WTC11 (cell line): ENCODE data around the gene PREPL. TPM values are rescaled to one million over a fixed set of nuclear protein-coding genes. Genes with fewer than 3 reads are reported as not detected.

Experiments
- ATAC-seq: fragments of 200-7000 bp; cut with Tn5 transposase; 2 replicates; pipeline ENCODE4 v1.10.0; 2021; ENCODE audit warnings: mild to moderate bottlenecking, moderate library complexity
- CTCF ChIA-PET: fragments of 300-600 bp; sonication (Branson Sonifier 250); formaldehyde crosslinking; loops from one replicate; lab custom pipeline; 2021; ENCODE audit warnings: antibody characterized with exemption; lab: Charles Lee
- POLR2A ChIA-PET: fragments of 350-600 bp; sonication (Branson Sonifier 250); formaldehyde crosslinking; loops from one replicate; lab custom pipeline; 2021; ENCODE audit warnings: antibody characterized with exemption; lab: Charles Lee
- DNase-seq: peaks from one replicate; pipeline ENCODE4 v3.0.0; 2021; ENCODE audit warnings: low spot score
- H3K27ac Mint-ChIP-seq: 2 replicates; pipeline ENCODE4 v1.8.0; 2021; ENCODE audit warnings: mixed read lengths
- H3K27me3 Mint-ChIP-seq: 2 replicates; pipeline ENCODE4 v1.8.0; 2021; ENCODE audit warnings: low read depth, mild to moderate bottlenecking, moderate library complexity, mixed read lengths
- H3K36me3 Mint-ChIP-seq: 2 replicates; pipeline ENCODE4 v1.8.0; 2021; ENCODE audit warnings: mixed read lengths
- H3K4me1 Mint-ChIP-seq: 2 replicates; pipeline ENCODE4 v1.8.0; 2022; ENCODE audit warnings: mixed read lengths
- H3K4me3 Mint-ChIP-seq: 2 replicates; pipeline ENCODE4 v1.8.0; 2021; ENCODE audit warnings: mild to moderate bottlenecking, moderate library complexity, mixed read lengths
- H3K9me3 Mint-ChIP-seq: 2 replicates; pipeline ENCODE4 v1.8.0; 2021; ENCODE audit warnings: mixed read lengths
- CDX4 ChIP-seq: fragments of 250-450 bp; sonication (Bioruptor Pico); IDR thresholded peaks from 2 replicates; pipeline ENCODE4 v1.9.0; 2021; ENCODE audit warnings: moderate library complexity, mild to moderate bottlenecking, inconsistent platforms, borderline replicate concordance
- CREM ChIP-seq: sonication (generic); formaldehyde crosslinking; IDR thresholded peaks from 2 replicates; pipeline ENCODE4 v1.8.1; 2022; ENCODE audit warnings: mild to moderate bottlenecking, missing genetic modification reagents, moderate library complexity
- CTCF ChIP-seq: fragments of 200-600 bp; IDR thresholded peaks from 2 replicates; pipeline ENCODE4 v1.8.0; 2022; ENCODE audit warnings: antibody characterized with exemption
- ELF4 ChIP-seq: sonication (generic); formaldehyde crosslinking; IDR thresholded peaks from 2 replicates; pipeline ENCODE4 v1.8.1; 2022; ENCODE audit warnings: low read depth, mild to moderate bottlenecking, moderate library complexity, missing genetic modification reagents
- EMX1 ChIP-seq: fragments of 250-450 bp; sonication (Bioruptor Pico); IDR thresholded peaks from 2 replicates; pipeline ENCODE4 v1.8.0; 2021; ENCODE audit warnings: mild to moderate bottlenecking
- GRHL2 ChIP-seq: fragments of 250-450 bp; sonication (Bioruptor Pico); IDR thresholded peaks from 2 replicates; pipeline ENCODE4 v1.8.0; 2022; ENCODE audit warnings: mild to moderate bottlenecking, moderate library complexity; ENCODE audit not compliant: insufficient replicate concordance, severe bottlenecking
- GTF2I ChIP-seq: fragments of 250-450 bp; sonication (Bioruptor Pico); conservative IDR thresholded peaks from 2 replicates; pipeline ENCODE4 v1.4.0; 2021; ENCODE audit warnings: mild to moderate bottlenecking
- HMGA2 ChIP-seq: fragments of 250-450 bp; sonication (Bioruptor Pico); IDR thresholded peaks from 2 replicates; pipeline ENCODE4 v1.4.0; 2021; ENCODE audit warnings: mild to moderate bottlenecking, moderate library complexity
- JUN ChIP-seq: sonication (generic); formaldehyde crosslinking; IDR thresholded peaks from 2 replicates; pipeline ENCODE4 v1.8.0; 2023; ENCODE audit warnings: mild to moderate bottlenecking, missing genetic modification reagents
- MAX ChIP-seq: sonication (generic); formaldehyde crosslinking; IDR thresholded peaks from 2 replicates; pipeline ENCODE4 v1.8.0; 2022; ENCODE audit warnings: mild to moderate bottlenecking, missing genetic modification reagents
- MXD4 ChIP-seq: fragments of 250-450 bp; sonication (Bioruptor Pico); IDR thresholded peaks from 2 replicates; pipeline ENCODE4 v1.8.0; 2021; ENCODE audit warnings: mild to moderate bottlenecking, moderate library complexity, borderline replicate concordance
- MYBL2 ChIP-seq: sonication (generic); formaldehyde crosslinking; IDR thresholded peaks from 2 replicates; pipeline ENCODE4 v1.8.1; 2023; ENCODE audit warnings: mild to moderate bottlenecking, moderate library complexity, missing genetic modification reagents
- OVOL2 ChIP-seq: fragments of 250-450 bp; sonication (Bioruptor Pico); IDR thresholded peaks from 2 replicates; pipeline ENCODE4 v1.9.0; 2021; ENCODE audit warnings: mild to moderate bottlenecking, borderline replicate concordance
- PREB ChIP-seq: sonication (generic); formaldehyde crosslinking; IDR thresholded peaks from 2 replicates; pipeline ENCODE4 v1.8.1; 2022; ENCODE audit warnings: mild to moderate bottlenecking, missing genetic modification reagents, moderate library complexity, borderline replicate concordance
- PRRX2 ChIP-seq: fragments of 250-450 bp; sonication (Bioruptor Pico); IDR thresholded peaks from 2 replicates; pipeline ENCODE4 v1.8.0; 2021; ENCODE audit warnings: mild to moderate bottlenecking
- TCF7 ChIP-seq: sonication (generic); formaldehyde crosslinking; IDR thresholded peaks from 2 replicates; pipeline ENCODE4 v1.8.0; 2022; ENCODE audit warnings: mild to moderate bottlenecking, low read depth, missing genetic modification reagents, moderate library complexity
- TEAD4 ChIP-seq: sonication (generic); formaldehyde crosslinking; IDR thresholded peaks from 2 replicates; pipeline ENCODE4 v1.8.0; 2022; ENCODE audit warnings: mild to moderate bottlenecking, missing genetic modification reagents
- TP53 ChIP-seq: sonication (generic); formaldehyde crosslinking; IDR thresholded peaks from 2 replicates; pipeline ENCODE4 v1.8.1; 2023; ENCODE audit warnings: mild to moderate bottlenecking, missing genetic modification reagents
- USF2 ChIP-seq: sonication (generic); formaldehyde crosslinking; IDR thresholded peaks from 2 replicates; pipeline ENCODE4 v1.8.1; 2023; ENCODE audit warnings: mild to moderate bottlenecking, missing genetic modification reagents, moderate library complexity
- ZBTB43 ChIP-seq: sonication (generic); formaldehyde crosslinking; IDR thresholded peaks from 2 replicates; pipeline ENCODE4 v1.8.1; 2023; ENCODE audit warnings: mild to moderate bottlenecking, missing genetic modification reagents
- ZNF416 ChIP-seq: fragments of 250-450 bp; sonication (Bioruptor Pico); IDR thresholded peaks from 2 replicates; pipeline ENCODE4 v1.9.0; 2021; ENCODE audit warnings: mild to moderate bottlenecking, inconsistent platforms
- ZNF425 ChIP-seq: fragments of 250-450 bp; sonication (Bioruptor Pico); conservative IDR thresholded peaks from 2 replicates; pipeline ENCODE4 v1.9.0; 2021; ENCODE audit warnings: mild to moderate bottlenecking
- ZNF671 ChIP-seq: fragments of 250-450 bp; sonication (Bioruptor Pico); IDR thresholded peaks from 2 replicates; pipeline ENCODE4 v1.8.0; 2021; ENCODE audit warnings: mild to moderate bottlenecking
- total RNA-seq: library from RNA; stranded (reverse); gene quantifications from 3 replicates; pipeline ENCODE4 v1.2.3, GENCODE V29; 2021

PREPL gene
- total RNA-seq, 1 experiment from 2014 or later: 29.3 TPM

GRCh38 chr2:44283116-44283666, 78.1 kb downstream of the PREPL start:
- no peak for TF ChIP-seq OVOL2 (CRISPR knock-in tag)
- no peak for TF ChIP-seq MXD4
- no peak for TF ChIP-seq EMX1 (CRISPR knock-in tag)
- no peak for TF ChIP-seq ELF4 (CRISPR knock-in tag)
- no peak for TF ChIP-seq ZNF416
- TF ChIP-seq MAX (CRISPR knock-in tag): no peak
- TF ChIP-seq ZBTB43 (CRISPR knock-in tag): no peak
- TF ChIP-seq HMGA2 (CRISPR knock-in tag): no peak
- no peak for TF ChIP-seq ZNF425 (CRISPR knock-in tag)
- TF ChIP-seq CDX4 (CRISPR knock-in tag): no peak
- no peaks in the 10 kb centered on the region for H3K36me3 Mint-ChIP-seq
- no peak overlapping the region for H3K27ac Mint-ChIP-seq
- no peak for DNase-seq
- ATAC-seq: no peak
- H3K4me3 Mint-ChIP-seq: no peak overlapping the region
- no peaks in the 10 kb centered on the region for H3K27me3 Mint-ChIP-seq
- no peaks in the 10 kb centered on the region for H3K4me1 Mint-ChIP-seq
- ChIA-PET POLR2A (no interaction called here), CTCF (interaction anchor here (1.5 kb wide), 1 partner anchor 15 kb away, joined by 3 read pairs; no protein-coding TSS in a partner anchor)
- H3K9me3 Mint-ChIP-seq: no peaks in the 10 kb centered on the region

GRCh38 chr2:44280869-44281268, 80.4 kb downstream of the PREPL start:
- no peaks in the 10 kb centered on the region for H3K9me3 Mint-ChIP-seq
- no peaks in the 10 kb centered on the region for H3K36me3 Mint-ChIP-seq
- no peak overlapping the region for H3K27ac Mint-ChIP-seq
- ATAC-seq (no peak), DNase-seq (no peak)
- no peaks in the 10 kb centered on the region for H3K4me1 Mint-ChIP-seq
- ChIA-PET POLR2A (no interaction called here), CTCF (interaction anchor here (1.1 kb wide), 1 partner anchor 15 kb away, joined by 3 read pairs; no protein-coding TSS in a partner anchor)
- H3K27me3 Mint-ChIP-seq: no peaks in the 10 kb centered on the region
- H3K4me3 Mint-ChIP-seq: no peak overlapping the region
- no peak for TF ChIP-seq TCF7 (CRISPR knock-in tag)
- TF ChIP-seq GRHL2: no peak
- TF ChIP-seq GTF2I (CRISPR knock-in tag): no peak
- TF ChIP-seq ZNF671 (CRISPR knock-in tag): no peak
- TF ChIP-seq HMGA2 (CRISPR knock-in tag): no peak
- no peak for TF ChIP-seq USF2 (CRISPR knock-in tag)
- no peak for TF ChIP-seq CTCF
- TF ChIP-seq PREB (CRISPR knock-in tag): no peak
- no peak for TF ChIP-seq ZNF425 (CRISPR knock-in tag)
- TF ChIP-seq CREM (CRISPR knock-in tag): no peak
- TF ChIP-seq TEAD4: no peak
- TF ChIP-seq TP53 (CRISPR knock-in tag): no peak
- no peak for TF ChIP-seq JUN (CRISPR knock-in tag)
- no peak for TF ChIP-seq MYBL2 (CRISPR knock-in tag)
- TF ChIP-seq PRRX2: no peak
- no peak for TF ChIP-seq CDX4 (CRISPR knock-in tag)
